Measurements from ENCODE around the gene IFITM10. TPM values are rescaled to one million over a fixed set of nuclear protein-coding genes. Genes with fewer than 3 reads are reported as not detected.
A peak's percentile ranks its signal among the peaks of the same experiment; 100 is the strongest.

IFITM10 gene
- total and polyA plus RNA-seq, 11 donors, result 0.12 to 3.6 (median 0.54) TPM

- Histone ChIP-seq H3K27ac (peak overlapping the region in 10 of 12 donors; percentile 13 to 76 (median 58)), H3K9me3 (no peaks in the 10 kb centered on the region), H3K4me3 (no peak overlapping the region), H3K27me3 (peaks cover 0 to 13% (median 3%) of the 10 kb centered on the region in 9 donors), H3K4me1 (peaks cover 6 to 93% (median 57%) of the 10 kb centered on the region in 12 donors), H3K36me3 (peaks cover 0 to 50% (median 39%) of the 10 kb centered on the region in 9 donors)
- TF ChIP-seq CTCF (IDR thresholded peaks at IDR 0.05) (no peak), POLR2A (IDR thresholded peaks at IDR 0.05) (no peak)
- intact Hi-C loops (cut with DNase I), result loop anchor here in 1 of 10 donors (5.0 kb wide), 1 partner anchor 35 kb away; no protein-coding TSS in a partner anchor
- DNase-seq, result no peak
- ATAC-seq, result no peak
- 79 to 82% (median 80%) methylated on average over 18 to 24 of the region's 24 CpGs for WGBS, 4 donors
These were observed 1.9 kb upstream of the IFITM10 start for GRCh38 chr11:1751999-1752906.

GRCh38 chr11:1751531-1751921 lies 1.1 kb upstream of the IFITM10 start:
- ATAC-seq (peak; percentile 5 to 54 (median 22)), DNase-seq (no peak)
- Histone ChIP-seq H3K36me3 (peaks cover 0 to 43% (median 32%) of the 10 kb centered on the region in 9 donors), H3K27ac (peak overlapping the region in 11 of 12 donors; percentile 28 to 76 (median 61)), H3K4me1 (peaks cover 6 to 86% (median 52%) of the 10 kb centered on the region in 12 donors), H3K4me3 (no peak overlapping the region), H3K27me3 (peaks cover 0 to 13% (median 3%) of the 10 kb centered on the region in 9 donors), H3K9me3 (no peaks in the 10 kb centered on the region)
- TF ChIP-seq POLR2A (IDR thresholded peaks at IDR 0.05), result no peak
- TF ChIP-seq CTCF (IDR thresholded peaks at IDR 0.05), result no peak
- intact Hi-C loops (cut with DNase I), result loop anchor here in 1 of 10 donors (5.0 kb wide), 1 partner anchor 34 kb away; no protein-coding TSS in a partner anchor
- WGBS, 4 donors, result 44 to 54% (median 46%) methylated on average over 4 to 5 of the region's 5 CpGs

GRCh38 chr11:1750840-1751530 lies 590 bp upstream of the IFITM10 start:
- DNase-seq (no peak), ATAC-seq (peak in 2 of 4 donors; percentile 0 to 5)
- H3K9me3 ChIP-seq, result no peaks in the 10 kb centered on the region
- intact Hi-C loops (cut with DNase I), result loop anchor here in 1 of 10 donors (5.0 kb wide), 1 partner anchor 34 kb away; no protein-coding TSS in a partner anchor
- H3K27me3 ChIP-seq, result peaks cover 0 to 13% (median 3%) of the 10 kb centered on the region in 9 donors
- H3K4me1 ChIP-seq, result peaks cover 6 to 81% (median 47%) of the 10 kb centered on the region in 12 donors
- TF ChIP-seq POLR2A (IDR thresholded peaks at IDR 0.05) (no peak), CTCF (IDR thresholded peaks at IDR 0.05) (no peak)
- no peak overlapping the region for H3K4me3 ChIP-seq
- WGBS, 4 donors, result 47 to 51% (median 48%) methylated on average over 11 to 14 of the region's 14 CpGs
- peaks cover 0 to 37% (median 29%) of the 10 kb centered on the region in 9 donors for H3K36me3 ChIP-seq
- H3K27ac ChIP-seq, result peak overlapping the region; percentile 24 to 76 (median 58)

All from heart left ventricle (tissue), 16 donors.